ENCODE results near the gene SEC14L1.

DNA sequence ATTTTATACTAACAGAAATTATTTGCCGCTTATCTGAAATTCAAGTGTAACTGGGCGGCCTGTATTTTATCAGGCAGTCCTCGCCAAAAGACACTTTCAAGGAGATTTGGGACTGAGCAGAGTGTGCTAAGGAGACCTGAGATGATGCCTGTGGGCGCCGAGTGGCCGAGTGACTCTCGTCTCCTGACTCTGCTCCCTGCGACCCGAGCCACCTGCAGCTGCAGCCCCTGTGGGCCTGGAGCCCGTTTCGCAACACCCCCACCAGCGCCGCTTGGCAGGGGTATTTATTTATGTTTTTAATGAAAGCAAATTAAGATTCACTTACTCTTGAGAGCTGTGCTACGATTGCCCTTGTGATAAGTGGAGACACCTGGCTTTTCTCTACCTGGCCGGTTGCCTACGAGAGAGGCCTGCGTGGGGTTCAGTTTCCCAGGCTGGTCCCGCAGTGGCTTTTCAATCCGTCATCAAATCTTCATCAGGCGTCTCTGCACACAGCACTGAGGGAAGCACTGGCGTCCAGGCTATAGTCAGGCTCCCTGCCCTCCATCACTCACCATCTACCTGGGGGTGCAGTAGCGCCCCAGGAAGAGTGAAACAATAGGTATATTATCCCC is 124.0 kb downstream of the SEC14L1 start:
- TF ChIP-seq, protein P1, sequence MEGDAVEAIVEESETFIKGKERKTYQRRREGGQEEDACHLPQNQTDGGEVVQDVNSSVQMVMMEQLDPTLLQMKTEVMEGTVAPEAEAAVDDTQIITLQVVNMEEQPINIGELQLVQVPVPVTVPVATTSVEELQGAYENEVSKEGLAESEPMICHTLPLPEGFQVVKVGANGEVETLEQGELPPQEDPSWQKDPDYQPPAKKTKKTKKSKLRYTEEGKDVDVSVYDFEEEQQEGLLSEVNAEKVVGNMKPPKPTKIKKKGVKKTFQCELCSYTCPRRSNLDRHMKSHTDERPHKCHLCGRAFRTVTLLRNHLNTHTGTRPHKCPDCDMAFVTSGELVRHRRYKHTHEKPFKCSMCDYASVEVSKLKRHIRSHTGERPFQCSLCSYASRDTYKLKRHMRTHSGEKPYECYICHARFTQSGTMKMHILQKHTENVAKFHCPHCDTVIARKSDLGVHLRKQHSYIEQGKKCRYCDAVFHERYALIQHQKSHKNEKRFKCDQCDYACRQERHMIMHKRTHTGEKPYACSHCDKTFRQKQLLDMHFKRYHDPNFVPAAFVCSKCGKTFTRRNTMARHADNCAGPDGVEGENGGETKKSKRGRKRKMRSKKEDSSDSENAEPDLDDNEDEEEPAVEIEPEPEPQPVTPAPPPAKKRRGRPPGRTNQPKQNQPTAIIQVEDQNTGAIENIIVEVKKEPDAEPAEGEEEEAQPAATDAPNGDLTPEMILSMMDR (IDR thresholded peaks at IDR 0.05; ENCODE audit: low read depth, low read length, missing input control), result no peak
- no peak for TF ChIP-seq TAF1 (conservative IDR thresholded peaks at IDR 0.05)
- TF ChIP-seq ZBTB33 (IDR thresholded peaks at IDR 0.05), result no peak
- no peak for TF ChIP-seq RXRA (IDR thresholded peaks at IDR 0.05)
- no peak for TF ChIP-seq HNF4G (IDR thresholded peaks at IDR 0.05)
- no peak for TF ChIP-seq SP1 (IDR thresholded peaks at IDR 0.05)
- no peak for TF ChIP-seq RAD21 (IDR thresholded peaks at IDR 0.05)
